GOT3 (cell line): ENCODE results near the gene TFDP2.
"Not testable (repeated sequence)": the region's sequence is repeated elsewhere in the genome, so short reads cannot be mapped to it uniquely, and the experiment has no call there.

Source experiments
- DNase-seq: peaks from one replicate; lab custom pipeline; 2025; ENCODE audit warnings: mixed read lengths; lab: John Stamatoyannopoulos, UW

Gene TFDP2

GRCh38 chr3:142021127-142021526, 128.2 kb downstream of the TFDP2 start:
- no peak for DNase-seq

- no peak for DNase-seq
Observed at GRCh38 chr3:142019794-142020320, 129.5 kb downstream of the TFDP2 start.

- no peak for DNase-seq
Observed at GRCh38 chr3:142013993-142014392, 135.4 kb downstream of the TFDP2 start.

- no peak for DNase-seq
Observed at GRCh38 chr3:142013326-142013980, 135.9 kb downstream of the TFDP2 start.

- DNase-seq = no peak
Observed at GRCh38 chr3:142009029-142009428, 140.3 kb downstream of the TFDP2 start.

- DNase-seq = no peak
Observed at GRCh38 chr3:142007710-142008399, 141.5 kb downstream of the TFDP2 start.

GRCh38 chr3:142004957-142005356, 144.4 kb downstream of the TFDP2 start:
- DNase-seq = not testable (repeated sequence)

GRCh38 chr3:142004025-142004424, 145.3 kb downstream of the TFDP2 start:
- DNase-seq = no peak

GRCh38 chr3:142003291-142003690, 146.1 kb downstream of the TFDP2 start:
- DNase-seq = no peak

- DNase-seq = no peak
Observed at GRCh38 chr3:142000325-142000870, 148.9 kb downstream of the TFDP2 start.

- no peak for DNase-seq
Observed at GRCh38 chr3:141998669-141999290, 150.6 kb downstream of the TFDP2 start.

- DNase-seq = no peak
Observed at GRCh38 chr3:141996437-141996836, 152.9 kb downstream of the TFDP2 start.

- no peak for DNase-seq
Observed at GRCh38 chr3:141994856-141995255, 154.5 kb downstream of the TFDP2 start.

- DNase-seq = no peak
Observed at GRCh38 chr3:141992512-141992911, 156.8 kb downstream of the TFDP2 start.

GRCh38 chr3:141986548-141987107, 162.7 kb downstream of the TFDP2 start:
- no peak for DNase-seq

- no peak for DNase-seq
Observed at GRCh38 chr3:141981084-141981483, 168.3 kb downstream of the TFDP2 start.

GRCh38 chr3:141979050-141979671, 170.2 kb downstream of the TFDP2 start:
- no peak for DNase-seq

- not testable (repeated sequence) for DNase-seq
Observed at GRCh38 chr3:141974777-141975176, 174.6 kb downstream of the TFDP2 start.

GRCh38 chr3:141972399-141972798, 176.9 kb downstream of the TFDP2 start:
- DNase-seq = no peak

GRCh38 chr3:141971571-141971970, 177.8 kb downstream of the TFDP2 start:
- no peak for DNase-seq

- DNase-seq = no peak
Observed at GRCh38 chr3:141969711-141970110, 179.6 kb downstream of the TFDP2 start.

- DNase-seq = no peak
Observed at GRCh38 chr3:141965471-141965870, 183.9 kb downstream of the TFDP2 start.
